Measurements from ENCODE around the gene NKX3-2. TPM values are rescaled to one million over a fixed set of nuclear protein-coding genes. Genes with fewer than 3 reads are reported as not detected.

NKX3-2 gene
- total and polyA plus RNA-seq, 10 donors = 0.57 to 3.1 (median 1.6) TPM

DNA sequence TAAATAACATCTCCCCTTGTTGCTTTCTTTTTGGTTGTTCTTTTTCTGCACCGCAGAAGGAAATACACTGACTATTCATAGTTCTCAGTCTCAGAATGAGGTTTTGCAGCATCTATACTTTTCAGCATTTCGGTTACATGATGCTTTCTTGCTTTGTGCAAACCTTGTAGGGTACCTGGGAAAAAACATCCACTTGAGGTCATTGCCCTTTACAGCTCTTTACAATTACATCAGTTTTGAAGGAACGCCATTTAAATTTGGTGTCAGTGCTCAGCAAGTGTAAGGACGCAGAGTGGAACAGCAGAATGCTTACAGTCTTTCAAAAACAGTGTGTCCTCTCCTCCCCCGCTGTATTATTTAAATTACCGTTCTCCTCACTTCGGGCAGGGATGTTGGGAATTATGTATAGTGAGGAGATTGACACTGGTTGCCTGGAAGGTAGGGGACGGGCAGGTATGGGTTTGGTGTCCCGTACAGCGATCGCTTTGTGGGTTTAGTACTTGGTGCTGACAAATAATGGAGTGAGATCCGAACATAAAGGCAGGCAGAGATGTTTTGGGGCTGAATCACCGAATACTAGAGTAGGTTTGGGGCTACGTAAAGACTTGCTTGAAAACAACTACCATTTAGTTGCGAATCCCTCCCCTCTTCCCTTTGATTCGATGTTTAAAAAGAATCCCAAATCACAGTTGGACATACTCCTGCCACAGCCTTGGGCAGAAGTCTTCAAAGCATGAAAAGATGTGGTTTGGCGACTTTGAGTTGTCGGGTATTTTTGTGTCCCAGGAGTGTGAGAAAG, 2.0 kb upstream of the NKX3-2 start:
- Histone ChIP-seq H3K27me3 (replicated peaks in 1 of 7) (peaks cover 18 to 100% (median 88%) of the 10 kb centered on the region in 7 donors), H3K9me3 (peaks cover 0 to 13% (median 0%) of the 10 kb centered on the region in 8 donors), H3K4me3 (peak overlapping the region in 5 of 8 donors; percentile 42 to 76 (median 52)), H3K36me3 (no peaks in the 10 kb centered on the region), H3K4me1 (peaks cover 36 to 83% (median 66%) of the 10 kb centered on the region in 6 donors), H3K27ac (peak overlapping the region in 2 of 8 donors; percentile 13 to 45)
- TF ChIP-seq, protein P1, sequence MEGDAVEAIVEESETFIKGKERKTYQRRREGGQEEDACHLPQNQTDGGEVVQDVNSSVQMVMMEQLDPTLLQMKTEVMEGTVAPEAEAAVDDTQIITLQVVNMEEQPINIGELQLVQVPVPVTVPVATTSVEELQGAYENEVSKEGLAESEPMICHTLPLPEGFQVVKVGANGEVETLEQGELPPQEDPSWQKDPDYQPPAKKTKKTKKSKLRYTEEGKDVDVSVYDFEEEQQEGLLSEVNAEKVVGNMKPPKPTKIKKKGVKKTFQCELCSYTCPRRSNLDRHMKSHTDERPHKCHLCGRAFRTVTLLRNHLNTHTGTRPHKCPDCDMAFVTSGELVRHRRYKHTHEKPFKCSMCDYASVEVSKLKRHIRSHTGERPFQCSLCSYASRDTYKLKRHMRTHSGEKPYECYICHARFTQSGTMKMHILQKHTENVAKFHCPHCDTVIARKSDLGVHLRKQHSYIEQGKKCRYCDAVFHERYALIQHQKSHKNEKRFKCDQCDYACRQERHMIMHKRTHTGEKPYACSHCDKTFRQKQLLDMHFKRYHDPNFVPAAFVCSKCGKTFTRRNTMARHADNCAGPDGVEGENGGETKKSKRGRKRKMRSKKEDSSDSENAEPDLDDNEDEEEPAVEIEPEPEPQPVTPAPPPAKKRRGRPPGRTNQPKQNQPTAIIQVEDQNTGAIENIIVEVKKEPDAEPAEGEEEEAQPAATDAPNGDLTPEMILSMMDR (IDR thresholded peaks at IDR 0.05 in 8 of 11, conservative IDR thresholded peaks at IDR 0.05 in 3 of 11) = no peak
- no peak for TF ChIP-seq POLR2A (IDR thresholded peaks at IDR 0.05)
- no peak for TF ChIP-seq POLR2AphosphoS5 (IDR thresholded peaks at IDR 0.05)
- 18 to 21% (median 19%) methylated on average over 18 of the region's 18 CpGs for WGBS, 5 donors
- intact Hi-C loops (cut with DNase I; ENCODE audit: low total_unique reads) = loop anchor here (5.0 kb wide), 2 partner anchors 694 to 819 kb away; no protein-coding TSS in a partner anchor
- DNase-seq = no peak

DNA sequence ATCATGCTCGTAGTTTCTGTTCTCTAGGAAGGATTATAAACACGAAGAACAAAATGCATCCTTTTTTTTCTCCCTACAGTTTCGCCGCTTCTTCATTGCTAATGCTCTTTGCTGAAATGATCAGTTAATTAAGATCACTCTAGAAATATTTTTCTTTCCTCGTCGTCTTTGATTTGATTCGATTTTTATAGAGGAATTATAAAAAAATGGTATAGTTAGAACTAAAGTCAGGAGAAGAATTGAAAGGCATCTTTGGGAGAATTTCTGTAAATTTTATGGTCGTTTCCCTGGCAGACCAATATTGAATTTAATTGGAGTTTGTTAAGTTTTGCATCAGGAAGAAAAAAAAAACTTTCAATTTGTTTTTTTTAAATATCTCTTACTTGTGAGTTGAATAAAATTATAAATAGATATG, 1.1 kb upstream of the NKX3-2 start:
- WGBS, 5 donors = 11 to 15% (median 14%) methylated on average over 8 of the region's 8 CpGs
- intact Hi-C loops (cut with DNase I; ENCODE audit: low total_unique reads) = loop anchor here (5.0 kb wide), 2 partner anchors 693 to 818 kb away; no protein-coding TSS in a partner anchor
- H3K27me3 ChIP-seq (replicated peaks in 1 of 7) = peaks cover 22 to 100% (median 98%) of the 10 kb centered on the region in 7 donors
- H3K36me3 ChIP-seq = no peaks in the 10 kb centered on the region
- TF ChIP-seq POLR2AphosphoS5 (IDR thresholded peaks at IDR 0.05) (no peak), POLR2A (IDR thresholded peaks at IDR 0.05) (no peak)
- TF ChIP-seq, protein P1 (IDR thresholded peaks at IDR 0.05 in 8 of 11, conservative IDR thresholded peaks at IDR 0.05 in 3 of 11) = no peak
- peaks cover 36 to 92% (median 72%) of the 10 kb centered on the region in 6 donors for H3K4me1 ChIP-seq
- H3K4me3 ChIP-seq = peak overlapping the region; percentile 41 to 73 (median 52)
- no peak for DNase-seq
- peak overlapping the region in 4 of 8 donors; percentile 74 to 80 (median 79) for H3K27ac ChIP-seq
- peaks cover 0 to 9% (median 0%) of the 10 kb centered on the region in 8 donors for H3K9me3 ChIP-seq

DNA sequence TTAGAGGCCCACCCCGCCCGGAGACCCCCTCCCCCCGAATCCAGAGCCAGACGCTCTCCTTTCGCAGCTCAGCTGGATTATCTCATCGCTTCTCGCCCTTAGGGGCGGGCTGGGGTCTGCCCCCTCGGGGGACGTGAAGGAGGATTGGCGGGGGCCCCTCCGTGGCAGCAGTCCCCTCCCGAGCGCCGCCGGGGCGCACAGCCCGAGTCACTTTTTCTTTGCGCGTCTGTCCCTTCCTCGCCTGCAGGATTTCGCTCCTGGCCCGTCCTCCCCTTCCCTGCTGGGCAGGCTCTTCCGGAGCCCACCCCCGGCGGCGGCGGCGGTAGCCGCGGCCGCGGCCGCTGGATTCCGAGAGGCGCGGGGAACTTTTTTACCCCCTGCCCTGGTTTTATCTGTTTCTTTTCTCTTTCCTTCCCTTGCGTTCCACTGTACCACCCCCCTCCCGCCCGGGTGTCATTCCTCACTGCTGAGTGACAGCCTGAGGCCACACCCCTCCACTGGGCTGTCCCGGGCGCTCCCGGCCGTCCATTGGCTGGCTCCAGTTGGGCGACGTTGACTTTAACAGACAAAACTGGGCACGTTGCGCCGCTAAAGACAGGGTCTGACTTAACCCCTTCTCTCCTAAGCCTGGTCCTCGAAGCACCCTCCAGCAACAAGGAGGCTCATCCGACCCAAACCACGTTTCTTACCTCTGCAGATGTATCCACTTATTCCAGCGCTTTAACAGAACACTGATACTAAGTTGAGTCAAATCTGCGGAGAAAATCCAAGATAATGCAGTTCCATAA, 492 bp upstream of the NKX3-2 start:
- intact Hi-C loops (cut with DNase I; ENCODE audit: low total_unique reads) = loop anchor here (5.0 kb wide), 2 partner anchors 692 to 817 kb away; no protein-coding TSS in a partner anchor
- peaks cover 0 to 11% (median 0%) of the 10 kb centered on the region in 8 donors for H3K9me3 ChIP-seq
- peak in 2 of 3 donors; percentile 53 to 66 for TF ChIP-seq POLR2AphosphoS5 (IDR thresholded peaks at IDR 0.05)
- no peak for TF ChIP-seq POLR2A (IDR thresholded peaks at IDR 0.05)
- peak overlapping the region; percentile 41 to 73 (median 52) for H3K4me3 ChIP-seq
- peaks cover 36 to 98% (median 74%) of the 10 kb centered on the region in 6 donors for H3K4me1 ChIP-seq
- WGBS, 5 donors = 1 to 2% (median 1%) methylated on average over 37 to 54 of the region's 54 CpGs
- H3K27me3 ChIP-seq (replicated peaks in 1 of 7) = peaks cover 22 to 100% (median 100%) of the 10 kb centered on the region in 7 donors
- peak; percentile 84 for DNase-seq
- no peaks in the 10 kb centered on the region for H3K36me3 ChIP-seq
- H3K27ac ChIP-seq = peak overlapping the region in 7 of 8 donors; percentile 61 to 80 (median 74)

DNA sequence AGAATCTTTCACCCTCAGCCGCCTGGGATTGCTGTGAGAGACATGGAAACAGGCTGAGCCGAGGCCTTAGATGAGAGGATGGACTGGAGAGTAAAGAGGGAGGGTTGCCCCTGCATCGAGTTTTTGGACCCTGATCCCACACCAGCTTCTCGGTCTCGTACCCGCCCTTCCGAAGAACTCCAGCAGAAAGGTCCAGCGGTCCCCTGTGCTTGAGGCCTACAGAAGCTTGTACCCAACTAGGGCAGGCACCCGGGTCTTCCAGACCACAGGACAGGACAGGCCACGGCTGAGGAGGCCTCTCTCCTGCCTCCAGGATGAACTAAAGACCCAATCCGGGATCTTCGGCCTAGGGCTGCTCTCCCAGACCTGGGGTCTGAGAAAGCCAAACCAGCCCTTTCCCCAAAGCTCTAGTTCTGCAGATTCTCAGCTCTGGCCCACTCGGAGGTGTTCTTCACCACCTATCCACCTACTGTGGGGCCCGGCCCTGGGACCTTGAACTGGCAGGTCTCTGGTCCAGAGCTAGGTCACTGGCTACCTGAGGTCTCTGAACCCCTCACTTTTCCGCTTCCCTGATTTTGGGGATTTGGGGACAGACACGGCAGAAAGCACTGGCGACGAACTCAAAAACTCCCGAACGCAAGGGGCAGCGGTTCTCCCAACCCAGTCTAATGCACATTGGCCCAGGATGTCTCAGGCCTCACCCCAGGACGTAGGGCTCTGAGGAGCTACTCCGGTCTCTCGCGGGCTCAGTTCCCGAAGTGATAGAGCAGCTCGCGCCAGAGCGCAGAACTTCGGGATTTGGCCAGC, 1.1 kb downstream of the NKX3-2 start:
- Histone ChIP-seq H3K4me1 (peaks cover 26 to 99% (median 71%) of the 10 kb centered on the region in 6 donors), H3K9me3 (peaks cover 0 to 17% (median 0%) of the 10 kb centered on the region in 8 donors), H3K36me3 (no peaks in the 10 kb centered on the region), H3K27ac (peak overlapping the region in 7 of 8 donors; percentile 61 to 80 (median 74)), H3K27me3 (replicated peaks in 1 of 7) (peaks cover 23 to 100% (median 100%) of the 10 kb centered on the region in 7 donors), H3K4me3 (peak overlapping the region; percentile 2 to 73 (median 52))
- TF ChIP-seq POLR2A (IDR thresholded peaks at IDR 0.05) (no peak), POLR2AphosphoS5 (IDR thresholded peaks at IDR 0.05) (no peak)
- TF ChIP-seq, protein P1 (IDR thresholded peaks at IDR 0.05 in 8 of 11, conservative IDR thresholded peaks at IDR 0.05 in 3 of 11) = no peak
- intact Hi-C loops (cut with DNase I; ENCODE audit: low total_unique reads) = no loop called here
- peak; percentile 62 for DNase-seq
- 9 to 23% (median 14%) methylated on average over 15 to 30 of the region's 30 CpGs for WGBS, 5 donors
